ENCODE data around the gene PEX11G.

Gene PEX11G

GRCh38 chr19:7427944-7428343 is 60.9 kb downstream of the PEX11G start:
- DNase-seq: no peak

GRCh38 chr19:7426986-7427385 is 61.8 kb downstream of the PEX11G start:
- DNase-seq: peak; percentile 27
